Liver (tissue), 9 donors: Measurements from ENCODE around the gene NUDT5. TPM values are rescaled to one million over a fixed set of nuclear protein-coding genes. Genes with fewer than 3 reads are reported as not detected.

Experiments
- DNase-seq: peaks from one replicate; pipeline ENCODE4 v3.0.0-alpha.2; 2017; ENCODE audit warnings: low spot score
- H3K27ac ChIP-seq, 2 donors: one replicate each; pipeline ENCODE4 v1.7.0; 2013; ENCODE audit warnings: inconsistent platforms in 2 of 2, low read length in 2 of 2, control low read depth in 1 of 2, low read depth in 1 of 2, mild to moderate bottlenecking in 1 of 2
- H3K27me3 ChIP-seq, 4 donors: one replicate each; pipeline versions ENCODE4 v1.6.1 to v1.7.0; 2013; ENCODE audit warnings: low read length in 3 of 4, inconsistent platforms in 1 of 4, mild to moderate bottlenecking in 1 of 4, moderate library complexity in 1 of 4; ENCODE audit not compliant: control insufficient read depth in 4 of 4, insufficient read depth in 4 of 4
- H3K36me3 ChIP-seq, 4 donors: one replicate each; pipeline versions ENCODE4 v1.6.1 to v1.7.0; 2013; ENCODE audit warnings: low read length in 3 of 4, mild to moderate bottlenecking in 3 of 4, low read depth in 1 of 4, moderate library complexity in 1 of 4; ENCODE audit not compliant: control insufficient read depth in 4 of 4, insufficient read depth in 3 of 4
- H3K4me1 ChIP-seq, 4 donors: one replicate each; pipeline versions ENCODE4 v1.6.1 to v1.7.0; 2013; ENCODE audit warnings: low read length in 3 of 4, mild to moderate bottlenecking in 3 of 4, moderate library complexity in 1 of 4; ENCODE audit not compliant: control insufficient read depth in 4 of 4, insufficient read depth in 4 of 4
- H3K4me3 ChIP-seq, 3 donors: one replicate each; pipeline versions ENCODE4 v1.6.1 to v1.7.0; 2013; ENCODE audit warnings: low read length in 3 of 3, control low read depth in 1 of 3, low read depth in 1 of 3, mild to moderate bottlenecking in 1 of 3
- H3K9ac ChIP-seq, 2 donors: one replicate each; pipeline ENCODE4 v1.7.0; 2013; ENCODE audit warnings: low read length in 2 of 2, mild to moderate bottlenecking in 2 of 2, moderate library complexity in 2 of 2, control low read depth in 1 of 2, low read depth in 1 of 2
- H3K9me3 ChIP-seq, 4 donors: one replicate each; pipeline versions ENCODE4 v1.6.1 to v1.7.0; 2013; ENCODE audit warnings: low read length in 3 of 4; ENCODE audit not compliant: control insufficient read depth in 4 of 4
- EGR1 ChIP-seq, 2 donors: IDR thresholded peaks; 2 replicates each; pipeline ENCODE4 v1.6.1; 2016 to 2018; ENCODE audit warnings: antibody characterized with exemption in 2 of 2, low read depth in 2 of 2
- FOXA1 ChIP-seq: IDR thresholded peaks from 2 replicates; pipeline ENCODE4 v1.6.1; 2016; ENCODE audit warnings: antibody characterized with exemption
- FOXA2 ChIP-seq: IDR thresholded peaks from 2 replicates; pipeline ENCODE4 v1.6.1; 2016; ENCODE audit warnings: antibody characterized with exemption
- GABPA ChIP-seq, 2 donors: IDR thresholded peaks in 1 of 2; conservative IDR thresholded peaks in 1 of 2; 2 replicates each; pipeline ENCODE4 v1.6.1; 2016; ENCODE audit warnings: antibody characterized with exemption in 2 of 2, mild to moderate bottlenecking in 1 of 2, moderate library complexity in 1 of 2
- HNF4A ChIP-seq, 2 donors: conservative IDR thresholded peaks; 2 replicates each; pipeline ENCODE4 v1.6.1; 2016; ENCODE audit warnings: antibody characterized with exemption in 2 of 2, mild to moderate bottlenecking in 2 of 2
- HNF4G ChIP-seq: IDR thresholded peaks from 2 replicates; pipeline ENCODE4 v1.6.1; 2016; ENCODE audit warnings: antibody characterized with exemption
- JUND ChIP-seq, 2 donors: IDR thresholded peaks; 2 replicates each; pipeline ENCODE4 v1.6.1; 2016; ENCODE audit warnings: antibody characterized with exemption in 2 of 2
- MAX ChIP-seq: IDR thresholded peaks from 2 replicates; pipeline ENCODE4 v1.6.1; 2016; ENCODE audit warnings: antibody characterized with exemption
- RAD21 ChIP-seq, 2 donors: IDR thresholded peaks; 2 replicates each; pipeline ENCODE4 v1.6.1; 2016; ENCODE audit warnings: antibody characterized with exemption in 2 of 2, mild to moderate bottlenecking in 2 of 2
- RXRA ChIP-seq, 2 donors: IDR thresholded peaks; 2 replicates each; pipeline ENCODE4 v1.6.1; 2017 to 2018; ENCODE audit warnings: antibody characterized with exemption in 2 of 2, mild to moderate bottlenecking in 1 of 2
- SP1 ChIP-seq: IDR thresholded peaks from 2 replicates; pipeline ENCODE4 v1.6.1; 2018; ENCODE audit warnings: antibody characterized with exemption, mild to moderate bottlenecking
- TAF1 ChIP-seq: conservative IDR thresholded peaks from 2 replicates; pipeline ENCODE4 v1.6.1; 2016; ENCODE audit warnings: antibody characterized with exemption, mild to moderate bottlenecking
- WGBS: extraction: QIAGEN DNeasy Blood & Tissue Kit; methylation state at CpG from one replicate; pipeline ENCODE4 v1.1.7; 2013; 5-methylcytosine and 5-hydroxymethylcytosine counted together
- polyA plus RNA-seq, 2 donors: library from polyadenylated mRNA; stranded (reverse) in 1 of 2; unstranded in 1 of 2; fragments of 200-250 nt in 1 of 2; fragments of >200 nt in 1 of 2; fragmentation: Nextera tagmentation in 1 of 2; extraction: Ambion mirVana in 1 of 2; gene quantifications; one replicate each; pipeline versions ENCODE4 v1.2.1 to v1.2.3, GENCODE V29; 2013 to 2015
- total RNA-seq, 2 donors: library from RNA; depleted of rRNA; stranded (reverse); fragments of >200 nt; gene quantifications; one replicate each; pipeline ENCODE4 v1.2.3, GENCODE V29; 2014
- TF ChIP-seq, protein P1 (sequence below): IDR thresholded peaks from 2 replicates; pipeline ENCODE4 v1.6.1; 2016; ENCODE audit warnings: antibody characterized with exemption
- TF ChIP-seq, protein P2 (sequence below): IDR thresholded peaks from 2 replicates; pipeline ENCODE4 v1.6.1; 2016; ENCODE audit warnings: antibody characterized with exemption
- donor health status: healthy.
- donor health status: healthy.
- donor health status: healthy.
- donor health status: healthy.
- donor health status: healthy.

Gene NUDT5
- total and polyA plus RNA-seq, 4 donors = 21.9 to 115 (median 49.3) TPM

DNA sequence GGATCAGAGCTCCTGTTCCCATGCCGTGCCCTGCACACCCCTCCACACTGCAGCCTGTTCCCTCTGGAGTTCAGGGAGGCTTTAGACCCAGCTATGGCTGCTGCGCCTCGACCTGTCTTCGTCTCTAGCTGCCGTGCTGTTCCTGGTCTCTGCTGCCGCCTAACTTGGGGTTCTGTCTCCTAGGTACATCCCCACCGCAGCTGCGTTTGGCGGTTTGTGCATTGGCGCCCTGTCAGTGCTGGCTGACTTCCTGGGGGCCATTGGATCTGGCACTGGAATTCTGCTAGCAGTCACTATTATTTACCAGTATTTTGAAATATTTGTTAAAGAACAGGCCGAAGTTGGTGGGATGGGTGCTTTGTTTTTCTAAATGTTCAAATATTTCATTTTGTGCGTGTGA is 31.6 kb downstream of the NUDT5 start (continued):
- TF ChIP-seq JUND (IDR thresholded peaks at IDR 0.05) (peak; percentile 10 to 47), SP1 (peak; percentile 28), MAX (no peak), HNF4G (no peak), FOXA1 (no peak)

- WGBS = 96% methylated on average over 6 of the region's 6 CpGs
- Histone ChIP-seq H3K36me3 (peaks cover 8 to 27% (median 15%) of the 10 kb centered on the region in 4 donors), H3K9me3 (no peaks in the 10 kb centered on the region), H3K27me3 (no peaks in the 10 kb centered on the region), H3K9ac (no peak overlapping the region), H3K4me3 (no peak overlapping the region), H3K4me1 (peaks cover 1 to 28% (median 25%) of the 10 kb centered on the region in 4 donors), H3K27ac (no peak overlapping the region)
- TF ChIP-seq, protein P1, sequence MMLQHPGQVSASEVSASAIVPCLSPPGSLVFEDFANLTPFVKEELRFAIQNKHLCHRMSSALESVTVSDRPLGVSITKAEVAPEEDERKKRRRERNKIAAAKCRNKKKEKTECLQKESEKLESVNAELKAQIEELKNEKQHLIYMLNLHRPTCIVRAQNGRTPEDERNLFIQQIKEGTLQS = no peak
- no peak for TF ChIP-seq GABPA (IDR thresholded peaks at IDR 0.05 in 1 of 2, conservative IDR thresholded peaks at IDR 0.05 in 1 of 2)
- TF ChIP-seq HNF4G = no peak
- TF ChIP-seq SP1 = no peak
- no peak for TF ChIP-seq HNF4A (conservative IDR thresholded peaks at IDR 0.05)
- no peak for TF ChIP-seq JUND (IDR thresholded peaks at IDR 0.05)
- TF ChIP-seq RXRA (IDR thresholded peaks at IDR 0.05) = no peak
- no peak for TF ChIP-seq TAF1
- TF ChIP-seq, protein P2, sequence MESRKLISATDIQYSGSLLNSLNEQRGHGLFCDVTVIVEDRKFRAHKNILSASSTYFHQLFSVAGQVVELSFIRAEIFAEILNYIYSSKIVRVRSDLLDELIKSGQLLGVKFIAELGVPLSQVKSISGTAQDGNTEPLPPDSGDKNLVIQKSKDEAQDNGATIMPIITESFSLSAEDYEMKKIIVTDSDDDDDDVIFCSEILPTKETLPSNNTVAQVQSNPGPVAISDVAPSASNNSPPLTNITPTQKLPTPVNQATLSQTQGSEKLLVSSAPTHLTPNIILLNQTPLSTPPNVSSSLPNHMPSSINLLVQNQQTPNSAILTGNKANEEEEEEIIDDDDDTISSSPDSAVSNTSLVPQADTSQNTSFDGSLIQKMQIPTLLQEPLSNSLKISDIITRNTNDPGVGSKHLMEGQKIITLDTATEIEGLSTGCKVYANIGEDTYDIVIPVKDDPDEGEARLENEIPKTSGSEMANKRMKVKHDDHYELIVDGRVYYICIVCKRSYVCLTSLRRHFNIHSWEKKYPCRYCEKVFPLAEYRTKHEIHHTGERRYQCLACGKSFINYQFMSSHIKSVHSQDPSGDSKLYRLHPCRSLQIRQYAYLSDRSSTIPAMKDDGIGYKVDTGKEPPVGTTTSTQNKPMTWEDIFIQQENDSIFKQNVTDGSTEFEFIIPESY = no peak
- TF ChIP-seq RAD21 (IDR thresholded peaks at IDR 0.05) = no peak
- no peak for TF ChIP-seq FOXA2
- no peak for TF ChIP-seq EGR1 (IDR thresholded peaks at IDR 0.05; ENCODE audit: low read depth in 2 of 2)
- TF ChIP-seq FOXA1 = no peak
- DNase-seq = no peak
These were observed 32.8 kb downstream of the NUDT5 start for GRCh38 chr10:12162927-12163326.

- WGBS = 95% methylated on average over 5 of the region's 5 CpGs
- Histone ChIP-seq H3K9ac (no peak overlapping the region), H3K4me3 (no peak overlapping the region), H3K27me3 (no peaks in the 10 kb centered on the region), H3K9me3 (no peaks in the 10 kb centered on the region), H3K36me3 (peaks cover 1 to 15% (median 11%) of the 10 kb centered on the region in 4 donors), H3K4me1 (peaks cover 3 to 28% (median 25%) of the 10 kb centered on the region in 4 donors), H3K27ac (no peak overlapping the region)
- TF ChIP-seq EGR1 (IDR thresholded peaks at IDR 0.05; ENCODE audit: low read depth in 2 of 2) (no peak), JUND (IDR thresholded peaks at IDR 0.05) (no peak), RXRA (IDR thresholded peaks at IDR 0.05) (no peak), HNF4A (conservative IDR thresholded peaks at IDR 0.05) (no peak), GABPA (IDR thresholded peaks at IDR 0.05 in 1 of 2, conservative IDR thresholded peaks at IDR 0.05 in 1 of 2) (no peak)
- TF ChIP-seq, protein P2 = no peak
- DNase-seq = no peak
These were observed 35.0 kb downstream of the NUDT5 start for GRCh38 chr10:12160664-12161063.
